ENCODE measurements around the gene TNFSF13.

TNFSF13 gene, protein sequence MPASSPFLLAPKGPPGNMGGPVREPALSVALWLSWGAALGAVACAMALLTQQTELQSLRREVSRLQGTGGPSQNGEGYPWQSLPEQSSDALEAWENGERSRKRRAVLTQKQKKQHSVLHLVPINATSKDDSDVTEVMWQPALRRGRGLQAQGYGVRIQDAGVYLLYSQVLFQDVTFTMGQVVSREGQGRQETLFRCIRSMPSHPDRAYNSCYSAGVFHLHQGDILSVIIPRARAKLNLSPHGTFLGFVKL

DNA sequence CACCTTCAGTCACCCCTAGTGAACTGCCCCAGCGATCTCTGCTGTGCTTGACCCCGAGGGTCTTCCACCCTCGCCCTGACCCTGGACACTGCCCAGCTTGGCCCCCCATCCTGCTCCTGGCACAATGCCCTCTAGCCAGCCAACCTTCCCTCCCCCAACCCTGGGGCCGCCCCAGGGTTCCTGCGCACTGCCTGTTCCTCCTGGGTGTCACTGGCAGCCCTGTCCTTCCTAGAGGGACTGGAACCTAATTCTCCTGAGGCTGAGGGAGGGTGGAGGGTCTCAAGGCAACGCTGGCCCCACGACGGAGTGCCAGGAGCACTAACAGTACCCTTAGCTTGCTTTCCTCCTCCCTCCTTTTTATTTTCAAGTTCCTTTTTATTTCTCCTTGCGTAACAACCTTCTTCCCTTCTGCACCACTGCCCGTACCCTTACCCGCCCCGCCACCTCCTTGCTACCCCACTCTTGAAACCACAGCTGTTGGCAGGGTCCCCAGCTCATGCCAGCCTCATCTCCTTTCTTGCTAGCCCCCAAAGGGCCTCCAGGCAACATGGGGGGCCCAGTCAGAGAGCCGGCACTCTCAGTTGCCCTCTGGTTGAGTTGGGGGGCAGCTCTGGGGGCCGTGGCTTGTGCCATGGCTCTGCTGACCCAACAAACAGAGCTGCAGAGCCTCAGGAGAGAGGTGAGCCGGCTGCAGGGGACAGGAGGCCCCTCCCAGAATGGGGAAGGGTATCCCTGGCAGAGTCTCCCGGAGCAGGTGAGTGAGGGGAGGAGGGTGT, at the start of gene TNFSF13:
Gene TNFSF13, plus strand, starts transcription at position 207 of the 776 bp plus-strand sequence. Its CDS starts 290 bp downstream, at position 497.
- H3K9me3 Mint-ChIP-seq = no peaks in the 10 kb centered on the region
- no peaks in the 10 kb centered on the region for H3K27me3 Mint-ChIP-seq (ENCODE audit: low read depth)
- peak within 1 kb of the TSS; percentile 17 for H3K4me3 Mint-ChIP-seq
- peak within 1 kb of the TSS; percentile 65 for H3K27ac Mint-ChIP-seq
- peaks cover 48% of the 10 kb centered on the region for H3K4me1 Mint-ChIP-seq (ENCODE audit: low read depth)
- peaks cover 35% of the 10 kb centered on the region for H3K36me3 Mint-ChIP-seq (ENCODE audit: low read depth)

DNA sequence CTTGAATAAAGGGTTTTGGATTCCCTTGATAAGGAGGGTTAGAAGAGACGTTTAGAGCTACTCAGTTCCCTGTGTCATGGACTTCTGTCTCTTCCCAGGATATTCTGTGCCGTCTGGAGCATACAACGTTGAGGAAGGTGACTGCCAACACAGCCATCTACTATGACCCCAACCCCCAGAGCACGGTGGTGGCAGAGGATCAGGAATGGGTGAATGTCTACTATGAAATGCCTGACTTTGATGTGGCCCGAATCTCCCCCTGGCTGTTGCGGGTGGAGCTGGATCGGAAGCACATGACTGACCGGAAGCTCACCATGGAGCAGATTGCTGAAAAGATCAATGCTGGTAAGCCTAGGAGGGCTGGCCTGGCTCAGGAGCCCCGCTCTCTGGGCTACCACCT, 49.7 kb upstream of the TNFSF13 start:
- Mint-ChIP-seq H3K9me3 (no peaks in the 10 kb centered on the region), H3K4me3 (no peak overlapping the region), H3K27me3 (ENCODE audit: low read depth) (no peaks in the 10 kb centered on the region)

DNA sequence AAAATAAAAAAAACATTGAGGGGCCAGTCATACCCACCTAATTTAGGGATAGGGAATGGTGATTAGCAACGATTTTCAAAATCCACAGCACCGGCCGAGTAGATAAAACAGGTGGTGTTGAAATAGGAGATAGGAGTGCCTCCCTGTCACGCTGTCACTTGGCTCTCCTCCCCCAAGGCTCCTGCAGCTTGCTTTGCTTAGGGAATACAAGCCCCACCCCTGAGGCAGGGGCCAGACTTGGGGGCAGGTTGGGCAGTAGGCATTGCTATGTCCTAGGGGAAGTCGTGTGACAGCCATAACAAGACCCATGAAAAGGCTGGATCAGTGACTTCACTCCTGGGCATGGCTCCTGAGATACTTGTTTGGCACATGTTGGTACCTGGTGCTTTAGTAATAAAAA, 48.6 kb upstream of the TNFSF13 start:
- Mint-ChIP-seq H3K36me3 (ENCODE audit: low read depth) (peaks cover 65% of the 10 kb centered on the region), H3K4me1 (ENCODE audit: low read depth) (no peaks in the 10 kb centered on the region), H3K9me3 (no peaks in the 10 kb centered on the region), H3K27me3 (ENCODE audit: low read depth) (no peaks in the 10 kb centered on the region), H3K4me3 (no peak overlapping the region), H3K27ac (no peak overlapping the region)

More for the DNA sequence above, 49.7 kb upstream of the TNFSF13 start:
- Mint-ChIP-seq H3K27ac (no peak overlapping the region), H3K36me3 (ENCODE audit: low read depth) (peaks cover 65% of the 10 kb centered on the region), H3K4me1 (ENCODE audit: low read depth) (no peaks in the 10 kb centered on the region)

DNA sequence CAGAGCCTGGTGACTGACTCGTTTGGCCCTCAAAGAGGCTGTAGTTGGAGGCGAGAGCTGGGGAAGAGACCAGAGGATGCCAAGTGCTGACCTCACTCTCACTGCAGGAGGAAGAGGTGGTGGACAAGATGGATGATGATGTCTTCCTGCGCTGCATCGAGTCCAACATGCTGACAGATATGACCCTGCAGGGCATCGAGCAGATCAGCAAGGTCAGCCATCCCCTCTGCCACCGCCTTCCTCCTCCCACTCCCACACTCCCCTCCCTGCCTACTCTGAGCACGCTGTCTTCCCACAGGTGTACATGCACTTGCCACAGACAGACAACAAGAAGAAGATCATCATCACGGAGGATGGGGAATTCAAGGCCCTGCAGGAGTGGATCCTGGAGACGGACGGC, 47.4 kb upstream of the TNFSF13 start:
- no peaks in the 10 kb centered on the region for H3K9me3 Mint-ChIP-seq
- H3K36me3 Mint-ChIP-seq (ENCODE audit: low read depth) = peaks cover 59% of the 10 kb centered on the region
- H3K4me1 Mint-ChIP-seq (ENCODE audit: low read depth) = no peaks in the 10 kb centered on the region
- no peaks in the 10 kb centered on the region for H3K27me3 Mint-ChIP-seq (ENCODE audit: low read depth)
- no peak overlapping the region for H3K4me3 Mint-ChIP-seq
- no peak overlapping the region for H3K27ac Mint-ChIP-seq

DNA sequence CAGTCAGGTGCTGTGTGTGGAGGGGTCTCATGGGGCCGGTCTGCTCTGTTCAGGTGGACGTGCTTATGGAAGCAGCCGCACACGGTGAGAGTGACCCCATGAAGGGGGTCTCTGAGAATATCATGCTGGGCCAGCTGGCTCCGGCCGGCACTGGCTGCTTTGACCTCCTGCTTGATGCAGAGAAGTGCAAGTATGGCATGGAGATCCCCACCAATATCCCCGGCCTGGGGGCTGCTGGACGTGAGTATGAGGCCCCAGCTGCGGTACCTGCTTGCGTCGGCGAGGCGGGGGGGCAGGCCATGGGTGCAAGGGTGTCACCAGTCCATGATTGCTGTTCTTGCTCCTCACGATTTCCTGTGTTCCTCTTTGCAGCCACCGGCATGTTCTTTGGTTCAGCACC, 46.4 kb upstream of the TNFSF13 start:
- Mint-ChIP-seq H3K4me1 (ENCODE audit: low read depth) (no peaks in the 10 kb centered on the region), H3K9me3 (no peaks in the 10 kb centered on the region), H3K36me3 (ENCODE audit: low read depth) (peaks cover 52% of the 10 kb centered on the region), H3K27ac (no peak overlapping the region), H3K4me3 (no peak overlapping the region), H3K27me3 (ENCODE audit: low read depth) (no peaks in the 10 kb centered on the region)

DNA sequence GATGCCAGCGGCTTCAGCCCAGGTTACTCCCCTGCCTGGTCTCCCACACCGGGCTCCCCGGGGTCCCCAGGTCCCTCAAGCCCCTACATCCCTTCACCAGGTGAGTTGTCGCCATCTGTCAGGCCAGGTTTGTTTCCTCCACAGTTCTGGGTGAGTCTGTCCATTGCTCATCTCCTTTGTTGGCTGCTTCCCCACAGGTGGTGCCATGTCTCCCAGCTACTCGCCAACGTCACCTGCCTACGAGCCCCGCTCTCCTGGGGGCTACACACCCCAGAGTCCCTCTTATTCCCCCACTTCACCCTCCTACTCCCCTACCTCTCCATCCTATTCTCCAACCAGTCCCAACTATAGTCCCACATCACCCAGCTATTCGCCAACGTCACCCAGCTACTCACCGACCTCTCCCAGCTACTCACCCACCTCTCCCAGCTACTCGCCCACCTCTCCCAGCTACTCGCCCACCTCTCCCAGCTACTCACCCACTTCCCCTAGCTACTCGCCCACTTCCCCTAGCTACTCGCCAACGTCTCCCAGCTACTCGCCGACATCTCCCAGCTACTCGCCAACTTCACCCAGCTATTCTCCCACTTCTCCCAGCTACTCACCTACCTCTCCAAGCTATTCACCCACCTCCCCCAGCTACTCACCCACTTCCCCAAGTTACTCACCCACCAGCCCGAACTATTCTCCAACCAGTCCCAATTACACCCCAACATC, 45.6 kb upstream of the TNFSF13 start:
- H3K36me3 Mint-ChIP-seq (ENCODE audit: low read depth) = peaks cover 45% of the 10 kb centered on the region
- H3K4me1 Mint-ChIP-seq (ENCODE audit: low read depth) = no peaks in the 10 kb centered on the region
- peak overlapping the region; percentile 42 for H3K27ac Mint-ChIP-seq
- no peaks in the 10 kb centered on the region for H3K9me3 Mint-ChIP-seq
- no peak overlapping the region for H3K4me3 Mint-ChIP-seq
- no peaks in the 10 kb centered on the region for H3K27me3 Mint-ChIP-seq (ENCODE audit: low read depth)

DNA sequence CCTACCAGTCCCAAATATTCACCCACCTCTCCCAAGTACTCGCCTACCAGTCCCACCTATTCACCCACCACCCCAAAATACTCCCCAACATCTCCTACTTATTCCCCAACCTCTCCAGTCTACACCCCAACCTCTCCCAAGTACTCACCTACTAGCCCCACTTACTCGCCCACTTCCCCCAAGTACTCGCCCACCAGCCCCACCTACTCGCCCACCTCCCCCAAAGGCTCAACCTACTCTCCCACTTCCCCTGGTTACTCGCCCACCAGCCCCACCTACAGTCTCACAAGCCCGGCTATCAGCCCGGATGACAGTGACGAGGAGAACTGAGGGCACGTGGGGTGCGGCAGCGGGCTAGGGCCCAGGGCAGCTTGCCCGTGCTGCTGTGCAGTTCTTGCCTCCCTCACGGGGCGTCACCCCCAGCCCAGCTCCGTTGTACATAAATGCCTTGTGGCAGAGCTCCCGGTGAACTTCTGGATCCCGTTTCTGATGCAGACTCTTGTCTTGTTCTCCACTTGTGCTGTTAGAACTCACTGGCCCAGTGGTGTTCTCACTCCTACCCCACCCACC, 44.6 kb upstream of the TNFSF13 start:
- H3K4me3 Mint-ChIP-seq = no peak overlapping the region
- H3K9me3 Mint-ChIP-seq = no peaks in the 10 kb centered on the region
- no peak overlapping the region for H3K27ac Mint-ChIP-seq
- H3K27me3 Mint-ChIP-seq (ENCODE audit: low read depth) = no peaks in the 10 kb centered on the region
- peaks cover 37% of the 10 kb centered on the region for H3K36me3 Mint-ChIP-seq (ENCODE audit: low read depth)
- H3K4me1 Mint-ChIP-seq (ENCODE audit: low read depth) = no peaks in the 10 kb centered on the region

DNA sequence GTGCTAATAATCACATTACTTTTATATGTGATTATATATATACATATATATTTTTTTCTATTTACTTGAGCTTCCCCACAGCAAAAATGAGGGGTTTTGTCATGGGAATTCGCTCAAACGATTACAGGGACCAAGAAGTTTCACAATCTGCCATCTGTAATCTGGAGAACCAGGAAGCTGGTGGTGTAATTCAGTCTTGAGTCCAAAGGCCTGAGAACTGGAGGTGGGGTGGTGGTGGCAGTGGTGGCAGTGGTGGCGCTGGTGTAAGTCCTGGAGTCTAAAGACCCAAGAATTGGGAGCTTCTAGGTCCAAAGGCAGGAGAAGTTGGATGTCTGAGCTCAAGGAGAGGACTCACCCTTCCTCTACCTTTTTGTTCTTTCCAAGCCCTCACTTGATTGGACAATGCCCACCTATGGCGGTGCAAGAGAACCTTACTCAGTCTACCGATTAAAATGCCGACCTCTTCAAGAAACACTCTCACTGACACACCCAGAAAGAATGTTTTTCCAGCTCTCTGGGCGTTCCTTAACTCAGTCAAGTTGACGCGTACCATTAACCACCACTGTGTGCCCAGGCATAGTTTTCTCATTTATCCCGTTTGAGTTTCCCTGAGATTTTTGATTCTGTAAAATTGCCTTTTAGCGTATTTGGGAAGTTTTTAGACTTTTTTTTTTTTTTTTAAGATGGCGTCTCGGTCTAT, 42.5 kb upstream of the TNFSF13 start:
- H3K36me3 Mint-ChIP-seq (ENCODE audit: low read depth) = peaks cover 25% of the 10 kb centered on the region
- no peaks in the 10 kb centered on the region for H3K4me1 Mint-ChIP-seq (ENCODE audit: low read depth)
- no peak overlapping the region for H3K27ac Mint-ChIP-seq
- H3K4me3 Mint-ChIP-seq = no peak overlapping the region
- no peaks in the 10 kb centered on the region for H3K9me3 Mint-ChIP-seq
- no peaks in the 10 kb centered on the region for H3K27me3 Mint-ChIP-seq (ENCODE audit: low read depth)

DNA sequence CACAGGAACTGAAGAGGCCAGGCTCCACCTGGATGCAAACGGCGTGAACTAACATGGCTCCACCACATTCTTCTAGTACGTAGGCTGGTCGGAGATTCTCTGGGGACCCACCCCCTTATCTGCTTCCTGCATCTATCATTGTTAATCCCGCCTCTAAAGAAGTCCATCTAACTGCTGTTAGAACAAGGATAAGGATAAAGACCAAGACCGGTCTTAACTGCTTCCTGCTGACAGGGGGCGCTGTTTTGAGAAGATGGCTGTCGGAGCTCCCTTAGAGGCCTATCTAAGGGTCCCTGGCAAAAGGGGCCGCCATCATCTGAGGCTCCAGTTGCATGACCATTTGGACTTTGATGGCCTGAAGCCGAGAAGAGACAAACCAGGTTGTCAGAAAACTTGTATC, 35.5 kb upstream of the TNFSF13 start:
- Mint-ChIP-seq H3K27me3 (ENCODE audit: low read depth) (no peaks in the 10 kb centered on the region), H3K4me1 (ENCODE audit: low read depth) (peaks cover 4% of the 10 kb centered on the region), H3K27ac (no peak overlapping the region), H3K4me3 (no peak overlapping the region), H3K36me3 (ENCODE audit: low read depth) (peaks cover 1% of the 10 kb centered on the region), H3K9me3 (no peaks in the 10 kb centered on the region)

DNA sequence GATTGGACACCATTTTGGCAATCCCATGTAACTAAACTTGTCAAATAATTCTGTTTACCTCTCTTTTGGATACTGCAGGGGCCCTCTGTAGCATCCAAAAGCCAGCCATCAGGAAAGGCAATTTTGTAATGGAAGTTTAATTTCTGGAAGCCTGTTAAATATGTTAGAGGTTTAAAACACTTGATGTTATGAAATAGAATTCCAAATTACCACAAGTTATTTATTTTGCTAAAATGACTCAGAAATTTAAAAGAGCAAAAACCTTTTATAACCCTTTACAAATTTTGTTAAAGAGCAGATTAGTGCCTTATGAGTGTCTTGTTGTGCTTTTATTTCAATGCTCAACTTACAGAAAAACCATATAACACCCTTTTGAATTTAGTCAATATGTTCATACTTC, 29.7 kb upstream of the TNFSF13 start:
- peaks cover 4% of the 10 kb centered on the region for H3K36me3 Mint-ChIP-seq (ENCODE audit: low read depth)
- peaks cover 12% of the 10 kb centered on the region for H3K9me3 Mint-ChIP-seq
- no peak overlapping the region for H3K4me3 Mint-ChIP-seq
- H3K27ac Mint-ChIP-seq = no peak overlapping the region
- H3K4me1 Mint-ChIP-seq (ENCODE audit: low read depth) = no peaks in the 10 kb centered on the region
- H3K27me3 Mint-ChIP-seq (ENCODE audit: low read depth) = no peaks in the 10 kb centered on the region

DNA sequence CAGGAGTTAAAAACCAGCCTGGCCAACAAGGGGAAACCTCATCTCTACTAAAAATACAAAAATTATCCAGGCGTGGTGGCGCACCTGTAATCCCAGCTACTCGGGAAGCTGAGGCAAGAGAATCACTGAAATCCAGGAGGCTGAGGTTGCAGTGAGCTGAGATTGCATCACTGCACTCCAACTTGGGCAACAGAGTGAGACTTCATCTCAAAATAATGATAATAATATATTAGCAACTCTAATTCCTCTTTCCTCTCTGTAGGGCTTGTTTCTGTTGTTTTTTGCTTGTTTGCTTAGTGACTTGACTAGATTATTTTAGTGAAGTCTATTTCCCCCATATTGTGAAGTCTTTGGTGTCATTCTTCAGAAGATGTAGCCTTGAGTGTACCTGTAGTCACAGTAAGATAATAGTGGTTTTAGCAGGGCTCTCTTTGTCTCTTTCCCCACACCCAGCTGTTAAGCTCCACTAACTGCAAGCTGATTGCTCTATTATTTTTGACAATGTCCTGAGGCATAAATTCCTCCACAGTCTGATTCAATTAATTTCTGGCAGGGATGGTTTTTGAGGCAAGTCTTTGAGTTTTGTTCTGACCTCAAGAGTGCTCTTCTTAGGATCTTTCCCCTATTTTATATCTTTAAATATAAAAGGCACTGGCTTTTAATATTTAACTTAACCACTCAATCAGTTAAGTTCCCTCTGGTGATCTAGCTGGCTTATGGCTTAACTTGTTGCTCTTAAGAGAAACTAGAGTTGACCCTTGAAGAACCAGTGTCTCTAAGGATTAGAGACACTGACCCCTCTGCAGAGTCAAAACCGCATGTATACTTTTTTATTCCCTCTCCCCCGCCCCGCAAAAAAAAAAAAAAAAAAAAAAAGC, 28.3 kb upstream of the TNFSF13 start:
- Mint-ChIP-seq H3K9me3 (peaks cover 12% of the 10 kb centered on the region), H3K27ac (no peak overlapping the region), H3K27me3 (ENCODE audit: low read depth) (peaks cover 3% of the 10 kb centered on the region), H3K36me3 (ENCODE audit: low read depth) (peaks cover 4% of the 10 kb centered on the region), H3K4me3 (no peak overlapping the region), H3K4me1 (ENCODE audit: low read depth) (no peaks in the 10 kb centered on the region)

DNA sequence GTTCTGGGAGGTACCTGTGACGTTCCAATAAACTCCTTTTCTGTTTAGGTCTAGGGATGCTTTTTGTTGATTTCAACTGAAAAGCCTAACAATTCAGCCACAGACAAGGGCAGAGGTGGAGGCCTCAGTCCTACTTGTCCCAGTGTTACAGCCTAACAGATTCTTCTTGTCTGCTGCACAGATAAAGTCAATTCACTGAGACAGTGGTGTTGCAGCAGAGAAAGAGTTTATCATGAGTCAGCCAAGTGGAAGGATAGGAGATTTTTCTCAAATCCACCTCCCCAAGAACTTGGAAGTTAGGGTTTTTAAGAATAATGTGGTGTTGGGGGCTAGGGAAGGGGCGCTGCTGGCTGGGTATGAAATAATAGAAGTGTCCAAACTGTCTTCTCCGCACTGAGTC, 20.5 kb upstream of the TNFSF13 start:
- Mint-ChIP-seq H3K27ac (no peak overlapping the region), H3K9me3 (no peaks in the 10 kb centered on the region), H3K4me1 (ENCODE audit: low read depth) (no peaks in the 10 kb centered on the region), H3K36me3 (ENCODE audit: low read depth) (no peaks in the 10 kb centered on the region), H3K4me3 (no peak overlapping the region), H3K27me3 (ENCODE audit: low read depth) (peaks cover 7% of the 10 kb centered on the region)

DNA sequence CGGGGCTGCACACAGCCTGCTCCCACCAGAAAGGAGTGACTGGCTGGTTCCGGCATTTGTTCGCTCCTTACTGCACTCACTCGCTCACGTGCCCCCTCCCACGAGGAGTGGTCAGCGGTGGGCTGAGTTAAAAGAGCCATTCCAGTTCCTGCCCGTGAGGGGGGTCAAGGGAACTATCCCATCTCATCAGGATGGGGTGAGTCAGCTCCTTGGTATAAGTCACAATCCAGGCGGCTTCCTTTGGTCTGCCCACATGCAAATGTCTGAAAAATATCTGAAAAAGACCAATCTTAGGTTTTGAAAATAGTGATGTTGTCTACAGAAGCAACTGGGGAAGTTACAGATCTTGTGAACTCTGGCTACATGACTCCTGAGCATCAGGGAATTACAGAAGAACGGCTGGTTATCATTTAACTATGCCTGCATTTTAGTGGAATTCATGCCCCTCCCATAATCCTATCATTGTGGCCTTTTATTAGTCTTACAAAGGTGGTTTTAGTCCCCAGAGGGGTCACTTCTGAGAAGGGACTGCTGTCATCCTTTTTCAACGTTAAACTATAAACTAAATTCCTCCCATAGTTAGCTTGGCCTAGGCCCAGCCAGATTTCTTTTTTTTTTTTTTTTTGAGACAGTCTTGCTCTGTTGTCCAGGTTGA, 19.5 kb upstream of the TNFSF13 start:
- H3K27me3 Mint-ChIP-seq (ENCODE audit: low read depth) = peaks cover 6% of the 10 kb centered on the region
- H3K4me3 Mint-ChIP-seq = no peak overlapping the region
- H3K27ac Mint-ChIP-seq = no peak overlapping the region
- no peaks in the 10 kb centered on the region for H3K4me1 Mint-ChIP-seq (ENCODE audit: low read depth)
- H3K36me3 Mint-ChIP-seq (ENCODE audit: low read depth) = no peaks in the 10 kb centered on the region
- H3K9me3 Mint-ChIP-seq = no peaks in the 10 kb centered on the region
